ENCODE data around the gene FYN. TPM values are rescaled to one million over a fixed set of nuclear protein-coding genes. Genes with fewer than 3 reads are reported as not detected.

The FYN gene
- total and polyA plus RNA-seq, 10 of the 15 experiments (the other 5 are each of a cell fraction or from before 2014, with no cell fraction given): 51.4 to 247 (median 138) TPM

GRCh38 chr6:111731456-111732195 is 141.6 kb downstream of the FYN start (continued):
- TF ChIP-seq, protein P1, sequence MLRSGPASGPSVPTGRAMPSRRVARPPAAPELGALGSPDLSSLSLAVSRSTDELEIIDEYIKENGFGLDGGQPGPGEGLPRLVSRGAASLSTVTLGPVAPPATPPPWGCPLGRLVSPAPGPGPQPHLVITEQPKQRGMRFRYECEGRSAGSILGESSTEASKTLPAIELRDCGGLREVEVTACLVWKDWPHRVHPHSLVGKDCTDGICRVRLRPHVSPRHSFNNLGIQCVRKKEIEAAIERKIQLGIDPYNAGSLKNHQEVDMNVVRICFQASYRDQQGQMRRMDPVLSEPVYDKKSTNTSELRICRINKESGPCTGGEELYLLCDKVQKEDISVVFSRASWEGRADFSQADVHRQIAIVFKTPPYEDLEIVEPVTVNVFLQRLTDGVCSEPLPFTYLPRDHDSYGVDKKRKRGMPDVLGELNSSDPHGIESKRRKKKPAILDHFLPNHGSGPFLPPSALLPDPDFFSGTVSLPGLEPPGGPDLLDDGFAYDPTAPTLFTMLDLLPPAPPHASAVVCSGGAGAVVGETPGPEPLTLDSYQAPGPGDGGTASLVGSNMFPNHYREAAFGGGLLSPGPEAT (IDR thresholded peaks at IDR 0.05; ENCODE audit: low read depth): peak; percentile 36; the same call in 1 of the 2 replicates
- TF ChIP-seq, protein P2, sequence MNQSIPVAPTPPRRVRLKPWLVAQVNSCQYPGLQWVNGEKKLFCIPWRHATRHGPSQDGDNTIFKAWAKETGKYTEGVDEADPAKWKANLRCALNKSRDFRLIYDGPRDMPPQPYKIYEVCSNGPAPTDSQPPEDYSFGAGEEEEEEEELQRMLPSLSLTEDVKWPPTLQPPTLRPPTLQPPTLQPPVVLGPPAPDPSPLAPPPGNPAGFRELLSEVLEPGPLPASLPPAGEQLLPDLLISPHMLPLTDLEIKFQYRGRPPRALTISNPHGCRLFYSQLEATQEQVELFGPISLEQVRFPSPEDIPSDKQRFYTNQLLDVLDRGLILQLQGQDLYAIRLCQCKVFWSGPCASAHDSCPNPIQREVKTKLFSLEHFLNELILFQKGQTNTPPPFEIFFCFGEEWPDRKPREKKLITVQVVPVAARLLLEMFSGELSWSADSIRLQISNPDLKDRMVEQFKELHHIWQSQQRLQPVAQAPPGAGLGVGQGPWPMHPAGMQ (IDR thresholded peaks at IDR 0.05; ENCODE audit: borderline replicate concordance): no peak
- TF ChIP-seq RB1 (IDR thresholded peaks at IDR 0.05; ENCODE audit: borderline replicate concordance): no peak
- no peak for TF ChIP-seq KAT2A (conservative IDR thresholded peaks at IDR 0.05; ENCODE audit: control insufficient read depth, low read depth, low read length)
- no peak for TF ChIP-seq POLR2A (IDR thresholded peaks at IDR 0.05; ENCODE audit: low read depth, low read length)
- TF ChIP-seq, protein P3, sequence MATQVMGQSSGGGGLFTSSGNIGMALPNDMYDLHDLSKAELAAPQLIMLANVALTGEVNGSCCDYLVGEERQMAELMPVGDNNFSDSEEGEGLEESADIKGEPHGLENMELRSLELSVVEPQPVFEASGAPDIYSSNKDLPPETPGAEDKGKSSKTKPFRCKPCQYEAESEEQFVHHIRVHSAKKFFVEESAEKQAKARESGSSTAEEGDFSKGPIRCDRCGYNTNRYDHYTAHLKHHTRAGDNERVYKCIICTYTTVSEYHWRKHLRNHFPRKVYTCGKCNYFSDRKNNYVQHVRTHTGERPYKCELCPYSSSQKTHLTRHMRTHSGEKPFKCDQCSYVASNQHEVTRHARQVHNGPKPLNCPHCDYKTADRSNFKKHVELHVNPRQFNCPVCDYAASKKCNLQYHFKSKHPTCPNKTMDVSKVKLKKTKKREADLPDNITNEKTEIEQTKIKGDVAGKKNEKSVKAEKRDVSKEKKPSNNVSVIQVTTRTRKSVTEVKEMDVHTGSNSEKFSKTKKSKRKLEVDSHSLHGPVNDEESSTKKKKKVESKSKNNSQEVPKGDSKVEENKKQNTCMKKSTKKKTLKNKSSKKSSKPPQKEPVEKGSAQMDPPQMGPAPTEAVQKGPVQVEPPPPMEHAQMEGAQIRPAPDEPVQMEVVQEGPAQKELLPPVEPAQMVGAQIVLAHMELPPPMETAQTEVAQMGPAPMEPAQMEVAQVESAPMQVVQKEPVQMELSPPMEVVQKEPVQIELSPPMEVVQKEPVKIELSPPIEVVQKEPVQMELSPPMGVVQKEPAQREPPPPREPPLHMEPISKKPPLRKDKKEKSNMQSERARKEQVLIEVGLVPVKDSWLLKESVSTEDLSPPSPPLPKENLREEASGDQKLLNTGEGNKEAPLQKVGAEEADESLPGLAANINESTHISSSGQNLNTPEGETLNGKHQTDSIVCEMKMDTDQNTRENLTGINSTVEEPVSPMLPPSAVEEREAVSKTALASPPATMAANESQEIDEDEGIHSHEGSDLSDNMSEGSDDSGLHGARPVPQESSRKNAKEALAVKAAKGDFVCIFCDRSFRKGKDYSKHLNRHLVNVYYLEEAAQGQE (IDR thresholded peaks at IDR 0.05; ENCODE audit: low read depth, low read length): no peak
- TF ChIP-seq SMC3 (IDR thresholded peaks at IDR 0.05; ENCODE audit: borderline replicate concordance, low read length): no peak
- no peak for TF ChIP-seq NR2C1 (IDR thresholded peaks at IDR 0.05)
- TF ChIP-seq NKRF (conservative IDR thresholded peaks at IDR 0.05): no peak
- no peak for TF ChIP-seq KDM1A (IDR thresholded peaks at IDR 0.05; ENCODE audit: borderline replicate concordance)
- no peak for TF ChIP-seq BACH1 (IDR thresholded peaks at IDR 0.05; ENCODE audit: borderline replicate concordance)
- no peak for TF ChIP-seq PRDM15 (CRISPR knock-in tag; IDR thresholded peaks at IDR 0.05)
- no peak for TF ChIP-seq RCOR1 (conservative IDR thresholded peaks at IDR 0.05; ENCODE audit: low read depth, low read length)
- TF ChIP-seq IKZF2 (IDR thresholded peaks at IDR 0.05): peak; percentile 64 to 67; a peak in 3 of 4 replicates
- no peak for TF ChIP-seq PAX8 (IDR thresholded peaks at IDR 0.05)
- TF ChIP-seq TARDBP (IDR thresholded peaks at IDR 0.05; ENCODE audit: borderline replicate concordance): no peak
- no peak for TF ChIP-seq IRF4 (IDR thresholded peaks at IDR 0.05; ENCODE audit: low read depth, low read length)
- no peak for TF ChIP-seq CREM (IDR thresholded peaks at IDR 0.05; ENCODE audit: low read depth)
